Measurements from ENCODE around the gene MRNIP. TPM values are rescaled to one million over a fixed set of nuclear protein-coding genes. Genes with fewer than 3 reads are reported as not detected.

The MRNIP gene
- polyA plus RNA-seq, 1 donor, result 50.5 TPM

- DNase-seq, result no peak
Observed at GRCh38 chr5:179890751-179891682, 32.4 kb upstream of the MRNIP start.

GRCh38 chr5:179889885-179890284 is 31.3 kb upstream of the MRNIP start:
- no peak for DNase-seq

- no peak for DNase-seq
Observed at GRCh38 chr5:179887802-179888201, 29.2 kb upstream of the MRNIP start.

GRCh38 chr5:179887095-179887494 is 28.5 kb upstream of the MRNIP start:
- no peak for DNase-seq

- no peak for DNase-seq
Observed at GRCh38 chr5:179886190-179886911, 27.7 kb upstream of the MRNIP start.

- no peak for DNase-seq
Observed at GRCh38 chr5:179885491-179886090, 27.0 kb upstream of the MRNIP start.

GRCh38 chr5:179883163-179883562 is 24.5 kb upstream of the MRNIP start:
- no peak for DNase-seq

GRCh38 chr5:179882338-179882737 is 23.7 kb upstream of the MRNIP start:
- DNase-seq, result no peak

- DNase-seq, result no peak
Observed at GRCh38 chr5:179880848-179881590, 22.4 kb upstream of the MRNIP start.

GRCh38 chr5:179880066-179880650 is 21.5 kb upstream of the MRNIP start:
- DNase-seq, result no peak

- no peak for DNase-seq
Observed at GRCh38 chr5:179879690-179880010, 21.0 kb upstream of the MRNIP start.

- DNase-seq, result no peak
Observed at GRCh38 chr5:179879003-179879689, 20.5 kb upstream of the MRNIP start.

GRCh38 chr5:179878222-179879002 is 19.8 kb upstream of the MRNIP start:
- no peak for DNase-seq

- no peak for DNase-seq
Observed at GRCh38 chr5:179876610-179876952, 18.0 kb upstream of the MRNIP start.

GRCh38 chr5:179875741-179876609 is 17.4 kb upstream of the MRNIP start:
- no peak for DNase-seq

GRCh38 chr5:179874536-179875292 is 16.1 kb upstream of the MRNIP start:
- no peak for DNase-seq

- no peak for DNase-seq
Observed at GRCh38 chr5:179874136-179874535, 15.5 kb upstream of the MRNIP start.

- DNase-seq, result no peak
Observed at GRCh38 chr5:179873588-179874110, 15.0 kb upstream of the MRNIP start.
